ENCODE measurements around the gene ADCY4. TPM values are rescaled to one million over a fixed set of nuclear protein-coding genes. Genes with fewer than 3 reads are reported as not detected.

ADCY4 gene
- total RNA-seq, 4 donors from 2014 or later: 16.5 to 103 (median 28.8) TPM

DNA sequence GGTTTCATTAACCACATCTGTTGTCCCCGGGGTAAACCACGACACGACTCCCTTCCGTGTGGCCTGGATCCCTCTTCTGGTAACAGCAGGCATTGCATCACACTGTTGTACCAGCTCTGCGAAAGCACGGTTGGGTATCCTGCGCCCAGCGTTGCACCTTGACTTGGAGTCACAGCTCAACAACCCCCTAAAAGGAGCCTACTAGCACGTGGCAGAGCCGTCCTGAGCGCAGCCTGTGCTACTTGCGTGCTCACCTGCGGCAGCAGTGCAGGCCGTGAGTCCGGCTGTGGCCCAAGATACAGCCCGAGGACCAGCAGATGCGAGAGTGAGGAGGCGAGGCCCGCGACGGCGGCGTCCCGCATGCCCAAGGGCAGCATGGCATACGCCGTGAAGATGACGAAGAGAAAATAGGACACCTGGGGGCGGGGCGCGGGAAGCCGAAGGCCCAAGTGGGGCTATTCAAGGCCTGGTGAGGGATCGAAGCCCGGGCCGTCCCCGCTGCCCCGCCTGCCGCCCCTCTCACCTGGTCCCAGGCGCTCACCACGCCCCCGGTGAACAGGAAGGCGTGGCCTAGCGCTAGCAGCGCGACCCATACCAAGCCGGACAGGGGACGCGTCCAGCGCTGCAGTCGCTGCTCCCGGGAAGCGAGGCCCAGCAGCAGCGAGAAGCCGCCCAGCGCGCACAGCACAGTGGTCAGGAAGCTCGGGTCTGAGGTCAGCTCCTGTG lies 2.4 kb downstream of the ADCY4 start:
- TF ChIP-seq, protein P1, sequence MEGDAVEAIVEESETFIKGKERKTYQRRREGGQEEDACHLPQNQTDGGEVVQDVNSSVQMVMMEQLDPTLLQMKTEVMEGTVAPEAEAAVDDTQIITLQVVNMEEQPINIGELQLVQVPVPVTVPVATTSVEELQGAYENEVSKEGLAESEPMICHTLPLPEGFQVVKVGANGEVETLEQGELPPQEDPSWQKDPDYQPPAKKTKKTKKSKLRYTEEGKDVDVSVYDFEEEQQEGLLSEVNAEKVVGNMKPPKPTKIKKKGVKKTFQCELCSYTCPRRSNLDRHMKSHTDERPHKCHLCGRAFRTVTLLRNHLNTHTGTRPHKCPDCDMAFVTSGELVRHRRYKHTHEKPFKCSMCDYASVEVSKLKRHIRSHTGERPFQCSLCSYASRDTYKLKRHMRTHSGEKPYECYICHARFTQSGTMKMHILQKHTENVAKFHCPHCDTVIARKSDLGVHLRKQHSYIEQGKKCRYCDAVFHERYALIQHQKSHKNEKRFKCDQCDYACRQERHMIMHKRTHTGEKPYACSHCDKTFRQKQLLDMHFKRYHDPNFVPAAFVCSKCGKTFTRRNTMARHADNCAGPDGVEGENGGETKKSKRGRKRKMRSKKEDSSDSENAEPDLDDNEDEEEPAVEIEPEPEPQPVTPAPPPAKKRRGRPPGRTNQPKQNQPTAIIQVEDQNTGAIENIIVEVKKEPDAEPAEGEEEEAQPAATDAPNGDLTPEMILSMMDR (IDR thresholded peaks at IDR 0.05; ENCODE audit: low read depth): no peak

DNA sequence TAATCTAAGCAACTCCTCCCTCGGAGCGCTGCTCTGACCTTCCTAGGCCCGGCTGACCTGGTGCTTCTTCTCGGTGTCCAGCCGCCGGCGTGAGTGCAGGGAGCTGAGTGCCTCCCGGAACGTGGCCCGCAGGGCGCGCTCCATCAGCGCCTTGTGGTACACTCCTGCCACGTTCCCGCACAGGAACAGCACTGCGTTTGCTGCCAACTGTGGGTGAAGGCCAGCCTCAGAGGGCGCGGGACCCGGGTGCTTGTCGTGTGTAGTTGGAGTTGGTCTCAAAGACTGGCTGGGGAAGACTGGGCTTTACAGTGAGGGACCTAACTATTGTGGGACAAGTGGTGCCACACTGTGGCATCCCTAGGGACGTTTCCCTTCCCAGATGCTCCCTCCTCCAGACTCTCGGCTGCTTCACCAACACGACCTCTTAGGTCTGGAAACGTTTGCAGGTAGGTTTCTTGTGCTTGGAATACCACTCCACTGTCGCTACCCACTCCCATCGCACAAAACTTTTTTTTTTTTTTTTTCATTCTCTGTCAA lies 3.1 kb downstream of the ADCY4 start:
- TF ChIP-seq, protein P1 (IDR thresholded peaks at IDR 0.05; ENCODE audit: low read depth): no peak

DNA sequence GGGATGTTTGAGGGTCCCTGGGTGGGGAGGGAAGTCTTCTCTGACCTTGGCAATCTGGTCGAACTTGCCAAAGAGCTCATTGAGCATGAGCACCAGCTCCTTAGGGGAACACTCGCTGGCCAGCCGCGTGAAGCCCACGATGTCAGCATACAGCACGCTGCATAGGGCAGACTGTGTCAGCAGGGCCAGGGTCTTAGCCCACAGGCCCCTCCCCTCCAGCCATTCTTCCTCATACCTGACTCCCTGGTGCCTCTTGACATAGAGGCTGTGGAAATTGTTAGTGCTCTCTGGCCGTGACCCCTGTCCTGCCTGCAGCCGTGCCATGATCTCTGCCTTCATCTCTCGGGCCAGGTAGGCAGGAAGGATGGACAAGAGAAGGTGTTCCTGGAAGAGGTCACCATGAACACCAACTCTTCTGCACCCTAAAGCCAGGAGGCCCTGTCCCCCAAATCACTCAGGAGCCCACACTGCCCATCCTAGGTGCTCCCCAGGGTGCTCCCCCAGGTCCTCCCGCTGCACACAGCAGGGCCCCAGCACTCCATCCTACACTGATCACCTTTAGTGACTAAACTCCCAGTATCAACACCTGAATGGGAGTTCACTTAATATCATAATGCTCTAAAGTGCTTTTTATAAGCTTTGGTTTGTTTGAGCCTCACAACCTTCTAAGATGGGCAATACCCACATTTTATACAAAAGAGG lies 3.7 kb downstream of the ADCY4 start:
- TF ChIP-seq, protein P1 (IDR thresholded peaks at IDR 0.05; ENCODE audit: low read depth): no peak

DNA sequence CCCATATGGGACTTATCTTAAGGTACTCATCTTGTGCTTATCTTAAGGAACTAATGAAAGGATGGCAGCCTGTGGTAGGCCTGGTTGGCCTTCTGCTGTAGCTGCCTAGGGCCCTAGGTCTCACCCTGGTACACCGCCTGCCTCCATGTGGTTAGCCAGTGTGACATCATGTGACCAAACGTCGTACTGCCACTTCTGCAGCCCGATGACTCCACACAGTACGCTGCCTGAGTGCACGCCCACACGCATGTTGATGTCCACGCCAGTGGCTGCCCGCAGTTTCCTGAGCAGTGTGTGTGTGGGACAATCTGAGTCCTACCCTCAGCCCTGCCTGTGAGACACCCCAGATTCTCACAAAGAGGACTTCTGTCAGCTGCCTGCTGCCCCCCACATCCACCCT lies 5.1 kb downstream of the ADCY4 start:
- TF ChIP-seq, protein P1 (IDR thresholded peaks at IDR 0.05; ENCODE audit: low read depth): no peak

DNA sequence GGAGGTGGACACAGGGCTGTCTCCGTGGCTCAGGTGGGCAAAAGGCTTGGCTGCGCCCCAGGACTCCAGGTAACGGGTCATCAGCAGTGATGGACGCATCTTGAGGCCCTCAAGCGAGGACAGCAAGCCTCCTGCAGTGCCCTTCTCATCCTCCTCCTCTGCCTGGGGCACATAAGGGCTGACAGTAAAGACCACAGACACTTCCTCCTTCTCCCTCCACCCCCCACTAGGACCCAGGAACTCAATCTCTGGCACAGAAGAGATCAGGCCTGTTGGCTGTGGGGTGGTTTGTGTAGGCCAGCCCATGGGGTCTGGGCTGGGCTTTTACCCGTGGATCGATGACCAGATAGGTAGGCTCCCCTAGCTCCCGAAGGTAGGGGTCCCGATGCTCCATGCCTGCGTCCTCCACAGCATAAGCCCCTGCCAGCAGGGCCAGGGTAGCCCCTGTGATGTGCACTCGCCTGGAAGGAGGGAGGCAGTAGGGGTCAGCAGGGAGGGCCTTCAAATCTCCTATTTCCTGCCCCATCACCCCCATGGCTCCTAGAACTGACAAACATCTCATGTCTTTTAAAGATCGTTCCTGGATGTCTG lies 5.7 kb downstream of the ADCY4 start:
- TF ChIP-seq, protein P1 (IDR thresholded peaks at IDR 0.05; ENCODE audit: low read depth): no peak

DNA sequence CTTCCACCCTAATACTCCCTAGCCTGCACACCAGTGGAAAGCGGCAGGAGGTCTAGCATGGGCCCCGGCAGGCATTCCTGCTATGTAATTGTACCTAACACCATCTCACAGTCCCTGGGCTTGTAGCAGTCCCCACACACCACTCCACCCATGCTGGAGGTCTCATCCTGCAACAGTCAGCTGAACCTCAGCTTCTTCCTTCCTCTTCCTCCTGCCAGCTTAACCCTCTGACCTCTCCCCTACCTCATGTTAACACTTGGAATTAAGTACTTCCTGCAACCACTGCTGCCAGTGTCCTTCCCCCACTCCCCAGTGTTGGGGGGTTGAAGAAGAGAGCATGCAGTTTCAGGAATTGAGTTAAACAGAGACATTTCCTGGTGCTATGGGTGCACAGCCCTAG lies 7.6 kb downstream of the ADCY4 start:
- TF ChIP-seq, protein P1 (IDR thresholded peaks at IDR 0.05; ENCODE audit: low read depth): no peak

DNA sequence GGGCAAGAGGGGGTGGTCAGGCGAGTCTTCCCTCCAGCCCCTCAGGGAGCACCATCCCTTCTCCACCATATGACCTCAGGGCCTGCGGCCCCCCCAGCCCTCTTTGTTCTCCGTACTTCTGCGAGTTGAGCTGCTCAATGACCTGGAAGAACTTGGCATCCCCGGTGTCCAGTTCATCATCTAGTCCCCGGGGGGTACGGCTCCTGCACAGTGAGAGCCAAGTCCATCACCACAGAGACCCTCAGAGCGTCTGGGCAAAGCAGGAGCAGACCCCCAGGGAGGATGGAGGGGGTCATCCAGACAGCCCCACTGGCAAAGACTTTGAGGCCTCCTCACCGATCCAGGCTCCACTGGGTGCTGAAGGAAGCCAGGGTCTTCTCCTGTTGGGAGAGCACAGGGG lies 8.9 kb downstream of the ADCY4 start:
- TF ChIP-seq, protein P1 (IDR thresholded peaks at IDR 0.05; ENCODE audit: low read depth): no peak
